Spinal cord (tissue), 10 donors: ENCODE results near the gene COLEC12. TPM values are rescaled to one million over a fixed set of nuclear protein-coding genes. Genes with fewer than 3 reads are reported as not detected.

Source experiments
- DNase-seq, 6 donors: peaks; one replicate each; pipeline versions ENCODE4 v3.0.0 to v3.0.0-alpha.2; 2013 to 2015; ENCODE audit warnings: low spot score in 6 of 6, low read depth in 4 of 6
- H3K27ac ChIP-seq: one replicate; pipeline ENCODE4 v1.5.1; 2013; ENCODE audit warnings: low read depth, low read length, control low read depth
- H3K27me3 ChIP-seq: one replicate; pipeline ENCODE4 v1.6.1; 2013; ENCODE audit warnings: low read length; ENCODE audit not compliant: control insufficient read depth, insufficient read depth
- H3K36me3 ChIP-seq: one replicate; pipeline ENCODE4 v1.6.1; 2013; ENCODE audit warnings: low read length; ENCODE audit not compliant: control insufficient read depth, insufficient read depth
- H3K4me1 ChIP-seq: one replicate; pipeline ENCODE4 v1.6.1; 2013; ENCODE audit warnings: low read length; ENCODE audit not compliant: control insufficient read depth, insufficient read depth
- H3K4me3 ChIP-seq: one replicate; pipeline ENCODE4 v1.5.1; 2013; ENCODE audit warnings: low read depth, low read length, control low read depth
- H3K9me3 ChIP-seq: one replicate; pipeline ENCODE4 v1.6.1; 2013; ENCODE audit warnings: low read length; ENCODE audit not compliant: control insufficient read depth, insufficient read depth
- WGBS: methylation state at CpG from one replicate; pipeline ENCODE4 v1.1.5; 2013; ENCODE audit warnings: missing lambda C conversion rate; ENCODE audit not compliant: insufficient coverage; 5-methylcytosine and 5-hydroxymethylcytosine counted together
- polyA plus RNA-seq, 2 donors: library from polyadenylated mRNA; unstranded; fragments of 120-200 nt; gene quantifications; one replicate each; pipeline ENCODE4 v1.2.1, GENCODE V29; 2013; ENCODE audit not compliant: insufficient read length in 2 of 2
- total RNA-seq, 2 donors: library from RNA; depleted of rRNA in 1 of 2; stranded (reverse); fragments of 120-200 nt in 1 of 2; fragments of >200 nt in 1 of 2; gene quantifications; one replicate each; pipeline versions ENCODE4 v1.2.3 to v1.2.4, GENCODE V29; 2013 to 2014
- donor health status: healthy.

COLEC12 gene
- total and polyA plus RNA-seq, 4 donors = 19.2 to 282 (median 57.4) TPM

DNA sequence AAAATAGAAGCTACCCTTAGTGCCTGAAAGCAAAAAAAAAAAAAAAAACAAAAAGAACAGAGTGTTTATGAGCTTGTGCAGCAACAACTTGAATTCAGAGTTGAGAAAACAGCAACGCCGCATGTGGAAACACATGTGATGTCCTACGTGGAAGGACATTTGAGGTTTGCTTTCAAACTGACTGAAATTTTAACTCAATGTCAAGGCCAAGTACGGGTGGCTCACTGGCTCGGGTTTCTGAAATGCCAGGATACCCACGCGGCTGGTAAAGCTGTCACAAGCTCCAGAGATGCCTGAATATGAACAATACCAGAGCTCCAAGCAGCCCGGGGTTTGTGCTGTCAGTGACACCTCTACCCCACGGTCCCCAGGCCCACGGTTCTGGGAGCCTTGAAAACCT is 160.5 kb downstream of the COLEC12 start:
- Histone ChIP-seq H3K4me1 (peaks cover 2% of the 10 kb centered on the region), H3K27ac (no peak overlapping the region), H3K36me3 (peaks cover 3% of the 10 kb centered on the region), H3K9me3 (no peaks in the 10 kb centered on the region), H3K4me3 (no peak overlapping the region), H3K27me3 (no peaks in the 10 kb centered on the region)
- 85% methylated on average over 9 of the region's 10 CpGs for WGBS
- no peak for DNase-seq

DNA sequence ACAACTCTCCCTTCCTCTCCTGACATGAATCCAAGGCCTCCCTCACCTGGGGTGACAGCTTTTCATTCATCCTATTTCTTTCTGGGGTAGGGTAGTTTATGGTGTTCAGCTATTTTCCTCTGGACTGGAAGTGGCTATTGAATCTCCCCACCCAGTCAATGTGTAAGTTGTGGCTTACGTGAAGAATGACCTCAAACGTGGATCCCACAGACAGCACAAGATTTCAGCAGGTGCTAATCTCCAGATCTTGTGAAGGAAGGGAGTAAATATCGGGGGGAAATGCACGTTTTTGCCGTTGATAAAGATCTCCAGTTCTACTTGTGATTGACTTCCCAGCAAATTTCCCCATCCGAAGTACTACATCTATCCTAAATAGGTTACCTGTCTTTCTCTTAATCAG is 161.3 kb downstream of the COLEC12 start:
- no peak for DNase-seq
- Histone ChIP-seq H3K4me1 (peaks cover 2% of the 10 kb centered on the region), H3K27ac (no peak overlapping the region), H3K4me3 (no peak overlapping the region), H3K27me3 (no peaks in the 10 kb centered on the region), H3K9me3 (no peaks in the 10 kb centered on the region), H3K36me3 (peaks cover 9% of the 10 kb centered on the region)
- 100% methylated on average over 1 of the region's 6 CpGs for WGBS

DNA sequence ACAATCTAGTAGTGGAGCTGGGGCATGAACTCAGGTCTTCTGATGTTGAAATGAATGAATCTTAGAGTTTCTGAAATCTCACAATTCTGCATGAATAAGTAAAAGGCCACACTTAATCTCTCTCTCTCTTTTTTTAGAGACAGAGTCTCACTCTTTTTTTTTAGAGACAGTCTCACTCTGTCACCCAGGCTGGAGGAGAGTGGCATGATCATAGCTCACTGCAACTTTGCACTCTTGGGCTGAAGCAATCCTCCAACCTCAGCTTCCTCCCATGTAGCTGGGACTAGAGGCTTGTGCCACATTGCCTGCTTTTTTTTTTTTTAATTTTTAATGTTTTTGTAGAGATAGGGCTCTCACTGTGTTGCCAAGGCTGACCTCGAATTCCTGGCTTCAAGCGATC is 163.8 kb downstream of the COLEC12 start:
- Histone ChIP-seq H3K36me3 (peaks cover 6% of the 10 kb centered on the region), H3K27me3 (no peaks in the 10 kb centered on the region), H3K4me1 (peaks cover 12% of the 10 kb centered on the region), H3K27ac (no peak overlapping the region), H3K9me3 (no peaks in the 10 kb centered on the region), H3K4me3 (no peak overlapping the region)
- WGBS = no CpG with 5 or more reads among the region's 2 CpGs
- no peak for DNase-seq

DNA sequence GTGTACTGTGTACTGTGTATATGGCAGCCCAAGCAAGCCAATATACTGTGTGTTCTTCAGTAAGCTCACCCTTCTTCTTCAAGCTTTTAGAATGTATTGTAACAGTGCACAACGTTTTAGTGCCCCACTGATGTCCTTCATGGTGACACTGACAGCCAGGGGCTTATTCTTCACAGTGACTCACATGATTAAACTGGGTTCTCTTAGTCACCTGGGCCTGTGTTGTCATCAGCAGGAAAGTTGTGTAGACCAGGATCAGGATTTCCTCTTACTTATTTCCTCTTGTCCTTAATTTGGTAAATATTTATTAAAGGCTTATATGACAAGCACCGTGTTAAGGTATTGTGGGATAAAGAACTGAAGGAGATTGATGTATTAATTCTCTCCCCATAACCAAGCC is 164.8 kb downstream of the COLEC12 start:
- Histone ChIP-seq H3K9me3 (no peaks in the 10 kb centered on the region), H3K27me3 (no peaks in the 10 kb centered on the region), H3K4me1 (peaks cover 12% of the 10 kb centered on the region), H3K36me3 (peaks cover 6% of the 10 kb centered on the region), H3K4me3 (no peak overlapping the region), H3K27ac (no peak overlapping the region)
- no CpG with 5 or more reads among the region's 2 CpGs for WGBS
- no peak for DNase-seq

DNA sequence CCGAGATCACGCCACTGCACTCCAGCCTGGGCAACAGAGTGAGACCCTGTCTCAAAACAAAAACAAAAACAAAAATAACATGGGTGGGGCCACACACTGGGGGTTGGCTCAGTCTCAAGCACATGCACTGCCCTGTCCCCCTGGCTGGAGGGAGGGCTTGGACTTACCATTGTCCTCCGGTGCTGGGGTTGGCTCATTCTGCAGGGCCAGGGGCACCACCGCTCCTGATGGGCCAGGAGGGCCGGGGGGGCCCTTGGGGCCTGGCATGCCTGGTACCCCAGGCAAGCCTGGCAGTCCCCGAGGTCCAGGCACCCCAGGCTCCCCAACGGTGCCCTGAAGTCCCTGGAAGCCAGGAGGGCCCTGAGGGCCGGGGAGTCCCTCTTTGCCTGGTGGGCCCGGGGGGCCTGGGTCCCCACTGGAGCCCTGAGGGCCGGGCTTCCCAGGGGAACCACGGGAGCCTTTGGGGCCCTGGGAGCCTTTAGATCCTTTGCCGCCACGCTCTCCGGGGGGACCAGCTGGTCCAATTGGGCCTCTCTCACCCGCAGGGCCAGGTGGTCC is 165.8 kb downstream of the COLEC12 start:
- H3K36me3 ChIP-seq = peaks cover 6% of the 10 kb centered on the region
- no peak for DNase-seq
- H3K4me3 ChIP-seq = no peak overlapping the region
- H3K27ac ChIP-seq = peak overlapping the region; percentile 25
- H3K9me3 ChIP-seq = no peaks in the 10 kb centered on the region
- WGBS = 98% methylated on average over 13 of the region's 15 CpGs
- H3K4me1 ChIP-seq = peaks cover 10% of the 10 kb centered on the region
- no peaks in the 10 kb centered on the region for H3K27me3 ChIP-seq

DNA sequence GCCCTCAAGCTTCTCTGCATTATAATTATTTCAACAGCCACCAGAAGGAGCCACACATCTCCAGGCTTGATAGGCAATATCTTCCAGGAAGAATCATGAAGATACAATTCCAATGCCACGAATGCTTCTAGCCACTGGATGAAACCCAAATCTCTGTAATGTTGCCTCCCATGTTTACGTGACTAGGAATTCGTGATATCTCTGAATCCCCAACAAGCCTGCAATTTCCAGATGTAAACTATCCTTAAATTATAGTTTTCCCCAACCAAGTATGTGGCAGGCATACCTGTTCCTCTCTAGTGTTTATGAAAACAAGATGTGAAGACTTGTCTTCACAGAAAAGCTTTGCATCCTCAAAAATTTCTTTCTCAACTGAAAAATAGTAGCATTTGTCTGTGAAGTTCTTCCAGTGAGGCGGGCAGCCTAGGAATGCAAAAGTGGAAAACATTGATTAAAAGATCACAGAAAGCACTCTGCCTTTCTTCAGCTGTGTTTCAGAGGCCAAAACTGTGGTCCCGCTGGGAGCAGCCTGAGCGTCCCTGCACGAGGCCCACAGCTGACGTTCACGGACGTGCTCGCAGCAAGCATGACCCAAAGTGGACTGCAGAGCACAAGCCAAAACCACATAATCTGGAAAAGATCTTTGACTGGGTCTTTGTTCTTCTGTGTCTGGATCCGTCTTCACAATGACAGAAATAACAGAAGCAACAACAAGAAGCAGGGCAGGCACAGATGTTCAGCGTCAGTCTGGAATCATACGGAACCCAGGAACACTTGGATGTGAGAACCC is 167.6 kb downstream of the COLEC12 start:
- Histone ChIP-seq H3K9me3 (no peaks in the 10 kb centered on the region), H3K36me3 (peaks cover 6% of the 10 kb centered on the region), H3K4me1 (peaks cover 10% of the 10 kb centered on the region), H3K27me3 (no peaks in the 10 kb centered on the region), H3K27ac (peak overlapping the region; percentile 80), H3K4me3 (no peak overlapping the region)
- peak in 1 of 6 donors; percentile 52 for DNase-seq
- WGBS = 78% methylated on average over 14 of the region's 14 CpGs

DNA sequence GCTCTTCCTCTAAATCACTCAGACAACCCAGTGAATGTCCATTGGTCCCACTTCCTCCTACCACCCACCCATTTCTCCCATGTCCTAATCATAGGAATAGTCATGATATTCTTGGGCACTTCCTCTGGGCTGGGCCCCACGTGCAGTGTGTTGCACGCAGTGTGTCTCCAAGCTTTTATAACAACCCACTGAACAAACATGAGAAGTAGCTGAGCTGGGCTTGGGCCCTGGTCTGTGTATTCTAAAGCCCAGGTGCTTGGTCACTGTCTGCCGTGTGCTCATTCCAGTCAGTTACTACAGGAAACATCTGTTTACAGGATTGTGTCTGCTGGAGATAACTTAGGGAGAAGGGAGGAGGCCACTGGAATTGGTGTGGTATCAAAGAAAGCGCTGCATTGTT is 168.5 kb downstream of the COLEC12 start:
- 66% methylated on average over 4 of the region's 4 CpGs for WGBS
- DNase-seq = no peak
- peak overlapping the region; percentile 67 for H3K27ac ChIP-seq
- no peaks in the 10 kb centered on the region for H3K27me3 ChIP-seq
- no peak overlapping the region for H3K4me3 ChIP-seq
- peaks cover 10% of the 10 kb centered on the region for H3K4me1 ChIP-seq
- H3K9me3 ChIP-seq = no peaks in the 10 kb centered on the region
- peaks cover 6% of the 10 kb centered on the region for H3K36me3 ChIP-seq

DNA sequence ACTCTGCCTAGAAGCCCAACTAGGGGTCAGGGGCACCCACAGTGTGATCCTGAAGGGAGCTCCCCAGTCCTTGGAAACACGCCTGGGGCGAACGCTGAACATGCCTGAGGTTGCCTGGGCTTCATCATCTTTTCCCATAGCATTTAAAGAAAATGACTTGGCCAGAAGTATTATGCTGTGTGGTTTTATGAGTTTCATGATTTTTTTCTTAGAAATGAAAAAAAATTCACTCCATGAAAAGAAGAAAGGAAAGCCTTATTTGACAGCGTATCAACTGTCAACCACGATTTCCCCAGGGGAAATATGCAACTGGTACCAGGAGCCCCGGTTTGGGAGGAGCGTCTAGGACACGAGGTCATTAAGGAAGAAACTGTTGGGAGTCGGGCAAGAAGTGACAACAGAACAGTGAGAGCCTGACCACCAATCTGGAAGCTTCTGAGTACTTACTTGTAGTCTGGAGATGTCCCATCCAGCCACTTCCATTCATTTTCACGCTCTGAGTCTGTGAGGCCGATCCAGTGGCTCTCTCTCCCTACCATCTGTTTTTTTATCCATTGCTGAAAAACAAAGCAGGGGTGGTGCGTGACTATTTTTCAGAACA is 169.2 kb downstream of the COLEC12 start:
- peaks cover 10% of the 10 kb centered on the region for H3K4me1 ChIP-seq
- H3K9me3 ChIP-seq = no peaks in the 10 kb centered on the region
- H3K27me3 ChIP-seq = no peaks in the 10 kb centered on the region
- H3K27ac ChIP-seq = peak overlapping the region; percentile 67
- 23% methylated on average over 7 of the region's 12 CpGs for WGBS
- DNase-seq = peak in 2 of 6 donors; percentile 26 to 50
- H3K4me3 ChIP-seq = no peak overlapping the region
- H3K36me3 ChIP-seq = peaks cover 6% of the 10 kb centered on the region

DNA sequence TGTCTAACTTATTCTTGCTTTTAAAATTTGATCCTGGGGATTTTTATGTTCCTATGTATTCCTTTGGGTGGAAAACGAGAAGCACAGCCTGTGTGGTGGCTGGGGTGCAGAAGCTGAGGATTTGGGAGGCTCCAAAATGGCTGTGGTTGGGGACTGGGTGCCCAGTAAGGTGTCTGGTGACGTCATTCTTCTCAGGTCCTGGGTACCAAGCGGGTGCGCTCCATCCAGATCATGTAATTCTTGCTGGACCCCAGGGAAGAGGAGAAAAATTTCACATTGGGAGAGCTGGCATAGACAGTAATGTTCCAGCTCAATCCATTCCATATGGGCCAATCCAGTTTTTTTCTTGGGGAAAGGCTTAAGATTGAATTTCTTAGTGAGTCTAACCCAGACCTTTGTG is 171.6 kb downstream of the COLEC12 start:
- Histone ChIP-seq H3K4me1 (peaks cover 10% of the 10 kb centered on the region), H3K9me3 (no peaks in the 10 kb centered on the region), H3K27ac (no peak overlapping the region), H3K4me3 (no peak overlapping the region), H3K27me3 (no peaks in the 10 kb centered on the region), H3K36me3 (no peaks in the 10 kb centered on the region)
- no peak for DNase-seq
- WGBS = 100% methylated on average over 4 of the region's 4 CpGs

DNA sequence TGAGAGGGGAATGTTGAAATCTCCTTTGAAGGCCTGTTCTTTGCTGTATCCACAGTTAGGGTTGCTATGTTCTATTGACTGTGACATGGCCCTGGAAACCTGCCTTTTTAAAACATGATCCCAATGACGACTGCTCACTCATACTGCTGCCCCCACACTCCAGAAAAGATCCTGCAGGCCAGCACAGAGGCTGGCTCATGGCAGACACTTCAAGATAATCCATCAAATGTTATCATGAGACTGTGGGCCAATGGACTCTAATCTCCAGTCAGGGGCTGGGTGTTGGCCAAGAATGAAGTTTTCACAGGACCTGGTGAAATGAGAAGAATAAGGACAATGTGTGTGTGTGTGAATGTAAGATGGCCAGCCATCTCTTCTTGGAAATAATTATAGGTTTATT is 173.7 kb downstream of the COLEC12 start:
- Histone ChIP-seq H3K4me3 (no peak overlapping the region), H3K27me3 (no peaks in the 10 kb centered on the region), H3K4me1 (peaks cover under 1% of the 10 kb centered on the region), H3K9me3 (no peaks in the 10 kb centered on the region), H3K36me3 (no peaks in the 10 kb centered on the region), H3K27ac (no peak overlapping the region)
- DNase-seq = no peak
- 100% methylated on average over 1 of the region's 1 CpG for WGBS
